AG09309 (cell line): ENCODE data around the gene PRSS3.
"Not testable (repeated sequence)": the region's sequence is repeated elsewhere in the genome, so short reads cannot be mapped to it uniquely, and the experiment has no call there.

Experiments
- DNase-seq: peaks from one replicate; pipeline ENCODE4 v3.0.0-alpha.2; 2010; ENCODE audit warnings: low read depth
- H3K4me3 ChIP-seq: 2 replicates; pipeline ENCODE4 v1.5.1; 2011; ENCODE audit warnings: mild to moderate bottlenecking, low read depth, low read length, moderate library complexity; ENCODE audit not compliant: control insufficient read depth
- CTCF ChIP-seq: IDR thresholded peaks from 2 replicates; pipeline ENCODE4 v1.5.1; 2011; ENCODE audit warnings: mild to moderate bottlenecking, low read depth, low read length, inconsistent platforms; ENCODE audit not compliant: insufficient read depth, control insufficient read depth; ENCODE audit errors: missing control alignments

Gene PRSS3

GRCh38 chr9:33818847-33819500 is 23.6 kb downstream of the PRSS3 start:
- peak overlapping the region; percentile 99 for H3K4me3 ChIP-seq
- TF ChIP-seq CTCF: no peak
- peak; percentile 7 for DNase-seq

DNA sequence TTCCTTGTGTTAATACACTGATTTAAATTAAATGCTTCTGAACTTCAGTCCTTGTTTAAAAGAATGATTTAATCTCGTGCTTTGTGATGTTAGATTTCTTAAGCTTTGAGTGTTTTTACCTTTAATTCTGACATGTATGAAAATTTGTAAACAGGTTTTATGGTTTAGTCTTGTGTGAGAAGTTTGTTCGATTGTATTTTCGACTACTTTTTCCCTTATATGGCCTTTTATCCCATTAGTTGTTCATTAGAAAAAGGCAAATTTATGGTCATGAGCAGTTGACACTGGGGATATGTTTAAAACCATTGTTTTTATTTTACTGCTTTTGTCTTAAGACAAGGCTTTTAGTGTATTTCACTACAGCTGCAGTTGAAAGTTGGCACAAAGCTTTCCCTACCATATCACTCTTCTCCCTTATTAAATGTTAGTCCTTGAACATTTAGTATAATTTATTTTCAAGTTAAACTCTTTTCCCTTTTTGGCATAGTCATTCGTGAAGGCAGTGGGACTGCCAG is 24.9 kb downstream of the PRSS3 start:
- TF ChIP-seq CTCF: no peak
- H3K4me3 ChIP-seq: no peak overlapping the region
- no peak for DNase-seq

GRCh38 chr9:33823801-33824200 is 28.4 kb downstream of the PRSS3 start:
- no peak for TF ChIP-seq CTCF

DNA sequence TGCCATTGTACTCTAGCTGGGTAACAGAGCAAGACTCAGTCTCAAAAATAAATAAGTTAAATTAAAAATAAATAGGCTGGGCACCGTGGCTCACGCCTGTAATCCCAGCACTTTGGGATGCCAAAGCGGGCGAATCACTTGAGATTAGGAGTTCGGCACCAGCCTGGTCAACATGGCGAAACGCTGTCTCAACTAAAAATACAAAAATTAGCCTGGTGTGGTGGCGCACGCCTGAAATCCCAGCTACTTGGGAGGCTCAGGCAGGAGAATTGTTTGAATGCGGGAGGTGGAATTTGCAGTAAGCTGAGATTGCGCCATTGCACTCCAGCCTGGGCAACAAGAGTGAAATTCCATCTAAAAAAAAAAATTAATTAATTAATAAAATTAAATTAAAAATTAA is 31.9 kb downstream of the PRSS3 start:
- not testable (repeated sequence) for H3K4me3 ChIP-seq, DNase-seq

More at GRCh38 chr9:33823801-33824200, 28.4 kb downstream of the PRSS3 start:
- no peak for DNase-seq
- no peak overlapping the region for H3K4me3 ChIP-seq

GRCh38 chr9:33829641-33830230 is 34.4 kb downstream of the PRSS3 start:
- not testable (repeated sequence) for H3K4me3 ChIP-seq, DNase-seq

DNA sequence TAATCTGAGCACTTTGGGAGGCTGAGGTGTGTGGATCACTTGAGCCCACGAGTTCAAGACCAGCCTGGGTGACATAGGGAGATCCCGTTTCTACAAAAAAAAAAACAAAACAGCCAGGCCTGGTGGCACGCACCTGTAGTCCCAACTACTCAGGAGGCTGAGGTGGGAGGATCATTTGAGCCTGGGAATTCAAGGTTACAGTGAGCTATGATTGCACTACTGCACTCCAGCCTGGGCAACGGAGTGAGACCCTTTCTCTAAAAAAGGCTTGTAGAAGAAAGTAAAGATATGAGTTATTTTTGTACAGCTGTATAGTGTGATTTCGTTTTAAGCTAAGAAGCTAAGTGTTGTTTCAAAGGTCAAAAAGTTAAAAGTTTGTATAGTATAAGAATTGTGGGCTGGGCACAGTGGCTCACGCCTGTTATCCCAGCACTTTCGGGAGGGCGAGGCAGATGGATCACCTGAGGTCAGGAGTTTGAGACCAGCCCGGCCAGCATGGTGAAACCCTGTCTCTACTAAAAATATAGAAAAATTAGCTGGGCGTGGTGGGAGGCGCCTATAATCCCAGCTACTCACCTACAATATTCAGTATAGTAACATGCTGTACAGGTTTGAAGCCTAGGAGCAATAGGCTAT is 40.4 kb downstream of the PRSS3 start:
- DNase-seq: no peak
- no peak for TF ChIP-seq CTCF
- H3K4me3 ChIP-seq: no peak overlapping the region

DNA sequence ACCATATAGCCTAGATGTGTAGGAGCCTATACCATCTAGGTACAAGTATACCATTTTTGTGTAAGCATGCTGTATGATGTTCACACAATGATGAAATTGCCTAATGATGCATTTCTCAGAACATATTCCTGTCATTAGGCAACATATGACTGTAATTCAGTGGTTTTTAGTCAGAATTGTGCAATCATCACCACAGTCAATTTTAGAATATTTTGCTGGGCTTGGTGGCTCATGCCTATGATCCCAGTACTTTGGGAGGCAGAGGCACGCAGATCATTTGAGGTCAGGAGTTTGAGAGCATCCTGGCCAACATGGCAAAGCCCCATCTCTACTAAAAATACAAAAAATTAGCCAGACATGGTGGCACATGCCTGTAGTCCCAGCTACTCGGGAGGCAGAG is 40.9 kb downstream of the PRSS3 start:
- DNase-seq: peak; percentile 85
- not testable (repeated sequence) for H3K4me3 ChIP-seq

DNA sequence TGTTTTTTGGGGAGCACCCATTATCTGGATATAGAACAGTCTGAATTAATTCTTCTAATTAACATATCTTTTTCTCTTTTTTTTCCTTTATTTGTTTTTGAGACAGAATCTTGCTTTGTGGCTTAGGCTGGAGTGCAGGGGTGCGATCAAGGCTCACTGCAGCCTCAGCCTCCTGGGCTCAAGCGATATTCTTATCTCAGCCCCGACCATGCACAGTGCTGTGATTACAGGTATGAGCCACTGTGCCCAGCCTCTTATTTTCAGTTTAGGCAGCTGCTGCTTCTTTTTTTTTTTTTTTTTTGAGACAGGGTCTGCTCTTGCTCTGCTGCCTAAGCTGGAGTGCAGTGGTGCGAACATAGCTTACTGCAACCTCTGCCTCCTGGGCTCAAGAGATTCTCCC is 41.8 kb downstream of the PRSS3 start:
- H3K4me3 ChIP-seq: no peak overlapping the region
- TF ChIP-seq CTCF: no peak
- no peak for DNase-seq
